ENCODE results near the gene SNF8.

GRCh38 chr17:48893646-48894508, 50.8 kb downstream of the SNF8 start:
- TF ChIP-seq BACH2 (CRISPR knock-in tag; IDR thresholded peaks at IDR 0.05; ENCODE audit: borderline replicate concordance) = no peak
- no peak for TF ChIP-seq ISL1 (CRISPR knock-in tag; IDR thresholded peaks at IDR 0.05)

Measured in SK-N-SH treated with all-trans-retinoic acid at 6 μM for 48 hours (cell line).